ENCODE measurements around the gene MYO3B. TPM values are rescaled to one million over a fixed set of nuclear protein-coding genes. Genes with fewer than 3 reads are reported as not detected.

Gene MYO3B
- total RNA-seq, 1 experiment from 2014 or later: 0.09 TPM

GRCh38 chr2:170596576-170596975, 418.6 kb downstream of the MYO3B start:
- Mint-ChIP-seq H3K36me3 (ENCODE audit: insufficient read depth, unreplicated experiment) (no peaks in the 10 kb centered on the region), H3K4me1 (ENCODE audit: low read depth, unreplicated experiment) (no peaks in the 10 kb centered on the region), H3K27me3 (ENCODE audit: insufficient read depth, unreplicated experiment) (no peaks in the 10 kb centered on the region), H3K4me3 (ENCODE audit: unreplicated experiment) (no peak overlapping the region), H3K27ac (ENCODE audit: unreplicated experiment) (no peak overlapping the region), H3K9me3 (ENCODE audit: unreplicated experiment) (no peaks in the 10 kb centered on the region)
- ChIA-PET CTCF (no interaction called here), POLR2A (no interaction called here)
- Histone ChIP-seq H3K27me3 (replicated peaks; ENCODE audit: control insufficient read depth, insufficient read depth, low read length) (no peaks in the 10 kb centered on the region), H3K4me3 (ENCODE audit: low read depth, low read length) (no peak overlapping the region), H3K4me1 (no peaks in the 10 kb centered on the region), H3K36me3 (ENCODE audit: control insufficient read depth, insufficient read depth, low read length) (no peaks in the 10 kb centered on the region), H3K9me3 (no peaks in the 10 kb centered on the region)
- BruUV-seq (replicated peaks): no TSS peak
- intact Hi-C loops (cut with micrococcal nuclease; ENCODE audit: unreplicated experiment): no loop called here
- no peak for TF ChIP-seq CTCF (IDR thresholded peaks at IDR 0.05; ENCODE audit: insufficient read depth in 1 of 2, low read depth in 1 of 2, low read length in 1 of 2, severe bottlenecking in 1 of 2, unreplicated experiment in 1 of 2)
- no peak for DNase-seq

- Mint-ChIP-seq H3K4me3 (ENCODE audit: unreplicated experiment) (no peak overlapping the region), H3K36me3 (ENCODE audit: insufficient read depth, unreplicated experiment) (no peaks in the 10 kb centered on the region), H3K9me3 (ENCODE audit: unreplicated experiment) (no peaks in the 10 kb centered on the region), H3K27ac (ENCODE audit: unreplicated experiment) (no peak overlapping the region), H3K4me1 (ENCODE audit: low read depth, unreplicated experiment) (no peaks in the 10 kb centered on the region), H3K27me3 (ENCODE audit: insufficient read depth, unreplicated experiment) (peaks cover 3% of the 10 kb centered on the region)
- no peaks in the 10 kb centered on the region for H3K36me3 ChIP-seq (ENCODE audit: control insufficient read depth, insufficient read depth, low read length)
- no peaks in the 10 kb centered on the region for H3K9me3 ChIP-seq
- intact Hi-C loops (cut with micrococcal nuclease; ENCODE audit: unreplicated experiment): no loop called here
- BruUV-seq (replicated peaks): no TSS peak
- no peak overlapping the region for H3K4me3 ChIP-seq (ENCODE audit: low read depth, low read length)
- POLR2A ChIA-PET: no interaction called here
- CTCF ChIA-PET: no interaction called here
- no peak for DNase-seq
- no peak for TF ChIP-seq CTCF (IDR thresholded peaks at IDR 0.05; ENCODE audit: insufficient read depth in 1 of 2, low read depth in 1 of 2, low read length in 1 of 2, severe bottlenecking in 1 of 2, unreplicated experiment in 1 of 2)
- no peaks in the 10 kb centered on the region for H3K27me3 ChIP-seq (replicated peaks; ENCODE audit: control insufficient read depth, insufficient read depth, low read length)
- H3K4me1 ChIP-seq: no peaks in the 10 kb centered on the region
These were observed 420.1 kb downstream of the MYO3B start for GRCh38 chr2:170598067-170598395.

- Mint-ChIP-seq H3K27me3 (ENCODE audit: insufficient read depth, unreplicated experiment) (peaks cover 9% of the 10 kb centered on the region), H3K9me3 (ENCODE audit: unreplicated experiment) (no peaks in the 10 kb centered on the region), H3K4me1 (ENCODE audit: low read depth, unreplicated experiment) (no peaks in the 10 kb centered on the region), H3K4me3 (ENCODE audit: unreplicated experiment) (no peak overlapping the region), H3K27ac (ENCODE audit: unreplicated experiment) (no peak overlapping the region), H3K36me3 (ENCODE audit: insufficient read depth, unreplicated experiment) (no peaks in the 10 kb centered on the region)
- intact Hi-C loops (cut with micrococcal nuclease; ENCODE audit: unreplicated experiment): no loop called here
- no peaks in the 10 kb centered on the region for H3K9me3 ChIP-seq
- TF ChIP-seq CTCF (IDR thresholded peaks at IDR 0.05; ENCODE audit: insufficient read depth in 1 of 2, low read depth in 1 of 2, low read length in 1 of 2, severe bottlenecking in 1 of 2, unreplicated experiment in 1 of 2): no peak
- no peaks in the 10 kb centered on the region for H3K36me3 ChIP-seq (ENCODE audit: control insufficient read depth, insufficient read depth, low read length)
- no TSS peak for BruUV-seq (replicated peaks)
- H3K4me3 ChIP-seq (ENCODE audit: low read depth, low read length): no peak overlapping the region
- CTCF ChIA-PET: no interaction called here
- H3K27me3 ChIP-seq (replicated peaks; ENCODE audit: control insufficient read depth, insufficient read depth, low read length): no peaks in the 10 kb centered on the region; the same call in 1 of the 2 replicates
- POLR2A ChIA-PET: interaction anchor here (0.7 kb wide), 1 partner anchor 57 kb away, joined by 3 read pairs; no protein-coding TSS in a partner anchor
- no peaks in the 10 kb centered on the region for H3K4me1 ChIP-seq
- no peak for DNase-seq
These were observed 423.5 kb downstream of the MYO3B start for GRCh38 chr2:170601489-170601888.

Measured in Caco-2 (cell line).